ENCODE measurements around the gene ZNF287.

DNA sequence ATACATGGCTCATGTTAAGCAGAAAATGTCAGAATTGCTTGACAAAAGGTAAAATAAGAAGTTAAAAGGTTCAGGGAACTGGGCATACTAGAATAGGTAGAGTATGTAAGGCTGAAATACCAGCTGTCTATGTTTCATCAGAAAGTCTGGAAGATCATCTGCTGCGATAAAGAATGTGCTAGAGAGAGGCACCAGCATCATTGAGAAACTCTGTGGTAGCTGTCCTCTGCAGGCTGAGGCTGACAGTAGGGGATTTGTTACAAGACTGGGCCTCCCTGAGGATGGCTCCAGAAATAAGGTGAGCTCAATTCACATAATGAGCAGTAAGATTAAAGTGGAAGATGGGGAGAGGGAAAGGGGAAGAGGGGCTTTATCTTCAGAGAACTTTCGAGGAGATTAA lies 4.5 kb upstream of the ZNF287 start:
- TF ChIP-seq EZH2 (IDR thresholded peaks at IDR 0.05; ENCODE audit: borderline replicate concordance, low read length): no peak
- TF ChIP-seq, protein P1, sequence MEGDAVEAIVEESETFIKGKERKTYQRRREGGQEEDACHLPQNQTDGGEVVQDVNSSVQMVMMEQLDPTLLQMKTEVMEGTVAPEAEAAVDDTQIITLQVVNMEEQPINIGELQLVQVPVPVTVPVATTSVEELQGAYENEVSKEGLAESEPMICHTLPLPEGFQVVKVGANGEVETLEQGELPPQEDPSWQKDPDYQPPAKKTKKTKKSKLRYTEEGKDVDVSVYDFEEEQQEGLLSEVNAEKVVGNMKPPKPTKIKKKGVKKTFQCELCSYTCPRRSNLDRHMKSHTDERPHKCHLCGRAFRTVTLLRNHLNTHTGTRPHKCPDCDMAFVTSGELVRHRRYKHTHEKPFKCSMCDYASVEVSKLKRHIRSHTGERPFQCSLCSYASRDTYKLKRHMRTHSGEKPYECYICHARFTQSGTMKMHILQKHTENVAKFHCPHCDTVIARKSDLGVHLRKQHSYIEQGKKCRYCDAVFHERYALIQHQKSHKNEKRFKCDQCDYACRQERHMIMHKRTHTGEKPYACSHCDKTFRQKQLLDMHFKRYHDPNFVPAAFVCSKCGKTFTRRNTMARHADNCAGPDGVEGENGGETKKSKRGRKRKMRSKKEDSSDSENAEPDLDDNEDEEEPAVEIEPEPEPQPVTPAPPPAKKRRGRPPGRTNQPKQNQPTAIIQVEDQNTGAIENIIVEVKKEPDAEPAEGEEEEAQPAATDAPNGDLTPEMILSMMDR (IDR thresholded peaks at IDR 0.05; ENCODE audit: low read length): no peak
